Suprapubic skin (tissue), 3 donors: ENCODE results near the gene ADGRD1.

Experiments used
- EP300 ChIP-seq: sonication (generic); formaldehyde crosslinking; IDR thresholded peaks from one replicate; pipeline ENCODE4 v1.6.1; 2017; ENCODE audit warnings: antibody characterized with exemption
- POLR2A ChIP-seq, 2 donors: fragments of 450-650 bp; IDR thresholded peaks; one replicate each; pipeline ENCODE4 v1.6.1; 2017; ENCODE audit warnings: antibody characterized with exemption in 2 of 2, mild to moderate bottlenecking in 2 of 2, moderate library complexity in 2 of 2
- TF ChIP-seq, protein P1 (sequence below), 2 donors: fragments of 200-600 bp in 1 of 2; fragments of 450-650 bp in 1 of 2; sonication (generic) in 1 of 2; IDR thresholded peaks; one replicate each; pipeline ENCODE4 v1.5.1; 2016 to 2019; ENCODE audit warnings: antibody characterized with exemption in 2 of 2, mild to moderate bottlenecking in 1 of 2, moderate library complexity in 1 of 2

DNA sequence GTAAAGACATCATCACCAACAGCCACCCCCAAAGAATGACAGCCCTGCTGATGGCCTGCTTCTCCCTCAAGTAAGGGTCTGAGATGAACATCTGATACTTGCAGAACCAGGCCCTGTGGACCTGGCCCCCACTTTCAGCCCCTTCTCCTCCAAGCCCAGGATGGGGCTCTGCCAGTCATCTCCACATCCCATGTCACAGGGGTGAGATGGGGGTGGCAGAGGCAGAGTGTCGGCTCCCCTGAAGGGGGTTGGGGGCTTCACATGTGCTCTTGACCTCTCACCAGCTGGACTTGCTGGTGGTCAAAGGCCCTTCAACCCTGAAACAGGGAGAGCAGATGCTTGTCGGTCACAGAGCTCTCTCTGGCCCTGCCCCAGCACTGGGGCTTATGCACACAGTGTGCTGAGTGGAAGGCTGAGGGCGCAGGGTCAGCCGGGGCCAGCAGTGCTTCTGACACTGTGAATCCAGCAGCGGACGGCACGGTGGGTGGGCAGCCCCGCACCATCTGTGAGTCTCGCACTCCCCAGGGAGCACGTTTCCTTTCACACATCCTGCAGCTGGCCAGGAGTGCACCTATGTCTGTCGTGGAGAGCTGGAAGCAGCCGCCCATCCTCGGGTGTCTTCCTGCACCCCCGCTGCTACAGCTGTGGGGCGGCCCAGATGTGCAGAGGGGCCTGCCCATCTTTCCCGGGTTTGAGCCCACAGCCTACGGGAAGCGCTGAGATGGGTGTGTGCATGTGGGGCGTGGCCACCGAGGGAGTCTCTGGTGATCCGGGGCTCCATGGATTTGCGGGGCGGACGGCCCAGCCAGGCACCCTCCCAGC is 94.3 kb downstream of the ADGRD1 start:
- TF ChIP-seq, protein P1, sequence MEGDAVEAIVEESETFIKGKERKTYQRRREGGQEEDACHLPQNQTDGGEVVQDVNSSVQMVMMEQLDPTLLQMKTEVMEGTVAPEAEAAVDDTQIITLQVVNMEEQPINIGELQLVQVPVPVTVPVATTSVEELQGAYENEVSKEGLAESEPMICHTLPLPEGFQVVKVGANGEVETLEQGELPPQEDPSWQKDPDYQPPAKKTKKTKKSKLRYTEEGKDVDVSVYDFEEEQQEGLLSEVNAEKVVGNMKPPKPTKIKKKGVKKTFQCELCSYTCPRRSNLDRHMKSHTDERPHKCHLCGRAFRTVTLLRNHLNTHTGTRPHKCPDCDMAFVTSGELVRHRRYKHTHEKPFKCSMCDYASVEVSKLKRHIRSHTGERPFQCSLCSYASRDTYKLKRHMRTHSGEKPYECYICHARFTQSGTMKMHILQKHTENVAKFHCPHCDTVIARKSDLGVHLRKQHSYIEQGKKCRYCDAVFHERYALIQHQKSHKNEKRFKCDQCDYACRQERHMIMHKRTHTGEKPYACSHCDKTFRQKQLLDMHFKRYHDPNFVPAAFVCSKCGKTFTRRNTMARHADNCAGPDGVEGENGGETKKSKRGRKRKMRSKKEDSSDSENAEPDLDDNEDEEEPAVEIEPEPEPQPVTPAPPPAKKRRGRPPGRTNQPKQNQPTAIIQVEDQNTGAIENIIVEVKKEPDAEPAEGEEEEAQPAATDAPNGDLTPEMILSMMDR (IDR thresholded peaks at IDR 0.05): no peak
- TF ChIP-seq POLR2A (IDR thresholded peaks at IDR 0.05) (no peak), EP300 (no peak)
